ENCODE measurements around the gene S100A2.
"Not testable (repeated sequence)": the region's sequence is repeated elsewhere in the genome, so short reads cannot be mapped to it uniquely, and the experiment has no call there.

The S100A2 gene

DNA sequence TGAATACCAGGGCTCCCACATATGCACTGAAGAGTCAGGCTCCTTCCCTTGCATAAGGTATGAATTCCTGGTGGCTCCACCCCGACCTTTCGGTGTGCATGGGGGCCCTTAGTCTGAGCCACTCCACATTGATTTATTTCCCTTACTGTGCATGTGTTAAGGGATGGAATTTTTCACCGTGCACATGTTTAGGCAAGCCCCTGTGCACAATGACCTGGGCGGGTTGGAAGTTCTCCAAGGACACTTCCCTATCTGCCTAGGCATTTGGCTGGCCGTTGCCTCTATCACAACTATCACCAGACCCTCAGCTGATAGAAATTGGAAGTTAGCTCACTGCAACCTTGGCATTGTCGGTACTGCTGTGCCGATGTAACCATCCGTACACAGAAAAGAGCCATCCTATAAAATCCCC is 39.5 kb downstream of the S100A2 start:
- no peak for DNase-seq

DNA sequence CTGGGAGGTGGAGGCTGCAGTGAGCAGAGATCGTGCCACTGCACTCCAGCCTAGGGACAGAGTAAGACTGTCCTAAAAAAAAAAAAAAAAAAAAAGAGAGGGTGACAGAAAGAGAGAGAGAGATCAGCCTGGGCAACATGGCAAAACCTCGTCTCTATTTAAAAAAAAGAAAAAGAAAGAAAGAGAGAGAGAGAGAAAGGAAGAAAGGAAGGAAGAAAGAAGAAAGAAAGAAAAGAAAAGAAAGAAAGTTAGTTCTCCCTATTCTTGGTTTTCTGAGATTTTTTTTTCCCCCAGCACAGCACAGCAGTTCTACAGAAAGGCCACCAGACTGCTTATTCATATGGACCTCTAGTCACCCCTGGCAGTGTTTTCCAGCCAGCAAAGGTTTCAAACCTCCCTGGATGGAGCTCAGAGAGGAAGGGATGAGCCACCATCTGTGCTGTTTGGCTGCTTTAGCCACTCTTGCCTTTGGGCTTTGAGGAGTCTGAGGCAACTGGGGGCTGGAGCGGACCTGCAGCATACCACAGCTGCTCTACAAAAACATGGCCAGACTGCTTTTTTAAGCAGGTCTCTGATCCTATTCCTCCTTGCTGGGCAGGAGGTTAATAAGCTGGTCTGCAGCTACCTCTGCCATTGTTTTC is 40.4 kb downstream of the S100A2 start:
- DNase-seq = no peak

- not testable (repeated sequence) for DNase-seq
Measured at GRCh38 chr1:153522353-153523048, 43.1 kb downstream of the S100A2 start.

DNA sequence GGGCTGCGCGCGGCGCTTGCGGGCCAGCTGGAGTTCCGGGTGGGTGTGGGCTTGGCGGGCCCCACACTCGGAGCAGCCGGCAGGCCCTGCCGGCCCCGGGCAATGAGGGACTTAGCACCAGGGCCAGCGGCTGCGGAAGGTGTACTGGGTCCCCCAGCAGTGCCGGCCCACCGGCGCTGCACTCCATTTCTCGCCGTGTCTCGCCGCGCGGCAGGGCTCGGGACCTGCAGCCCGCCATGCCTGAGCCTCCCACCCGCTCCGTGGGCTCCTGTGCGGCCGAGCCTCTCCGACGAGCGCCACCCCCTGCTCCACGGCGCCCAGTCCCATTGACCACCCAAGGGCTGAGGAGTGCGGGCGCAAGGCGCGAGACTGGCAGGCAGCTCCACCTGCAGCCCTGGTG is 43.8 kb downstream of the S100A2 start:
- DNase-seq = not testable (repeated sequence)

- no peak for DNase-seq
Measured at GRCh38 chr1:153520818-153521476, 44.7 kb downstream of the S100A2 start.

DNA sequence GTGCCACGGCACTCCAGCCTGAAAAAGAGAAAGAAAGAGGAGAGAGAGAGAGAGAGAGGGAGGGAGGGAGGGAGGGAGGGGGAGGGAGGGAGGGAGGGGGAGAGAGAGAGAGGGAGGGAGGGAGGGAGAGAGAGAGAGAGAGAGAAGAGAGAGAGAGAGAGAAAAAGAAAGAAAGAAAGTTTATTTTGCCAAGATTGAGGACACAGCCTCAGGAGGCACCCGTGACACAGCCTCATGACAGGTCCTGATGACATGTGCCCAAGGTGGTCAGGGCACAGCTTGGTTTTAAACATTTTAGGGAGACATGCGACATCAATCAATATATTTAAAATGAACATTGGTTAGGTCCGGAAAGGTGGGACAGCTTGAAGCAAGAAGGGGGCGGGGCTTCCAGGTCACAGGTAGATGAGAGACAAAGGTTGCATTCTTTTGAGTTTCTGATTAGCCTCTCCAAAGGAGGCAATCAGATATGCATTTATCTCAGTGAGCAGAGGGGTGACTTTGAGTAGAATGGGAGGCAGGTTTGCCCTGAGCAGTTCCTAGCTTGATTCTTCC is 45.4 kb downstream of the S100A2 start:
- not testable (repeated sequence) for DNase-seq

DNA sequence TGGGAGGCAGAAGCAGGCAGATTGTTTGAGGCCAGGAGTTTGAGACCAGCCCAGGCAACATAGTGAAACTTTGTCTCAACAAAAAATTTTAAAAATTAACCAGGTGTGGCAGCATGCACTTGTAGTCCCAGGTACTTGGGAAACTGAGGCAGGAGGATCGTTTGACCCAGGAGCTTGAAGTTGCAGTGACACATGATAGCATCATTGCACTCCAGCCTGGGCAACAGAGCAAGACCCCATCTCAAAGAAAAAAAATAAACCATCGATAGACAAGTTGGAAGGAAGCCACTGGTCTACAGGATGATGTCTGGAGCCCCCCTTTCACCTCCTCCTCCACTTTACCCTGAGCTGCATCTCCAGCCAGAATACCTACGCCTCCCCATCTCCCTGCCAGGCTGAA is 46.4 kb downstream of the S100A2 start:
- no peak for DNase-seq

DNA sequence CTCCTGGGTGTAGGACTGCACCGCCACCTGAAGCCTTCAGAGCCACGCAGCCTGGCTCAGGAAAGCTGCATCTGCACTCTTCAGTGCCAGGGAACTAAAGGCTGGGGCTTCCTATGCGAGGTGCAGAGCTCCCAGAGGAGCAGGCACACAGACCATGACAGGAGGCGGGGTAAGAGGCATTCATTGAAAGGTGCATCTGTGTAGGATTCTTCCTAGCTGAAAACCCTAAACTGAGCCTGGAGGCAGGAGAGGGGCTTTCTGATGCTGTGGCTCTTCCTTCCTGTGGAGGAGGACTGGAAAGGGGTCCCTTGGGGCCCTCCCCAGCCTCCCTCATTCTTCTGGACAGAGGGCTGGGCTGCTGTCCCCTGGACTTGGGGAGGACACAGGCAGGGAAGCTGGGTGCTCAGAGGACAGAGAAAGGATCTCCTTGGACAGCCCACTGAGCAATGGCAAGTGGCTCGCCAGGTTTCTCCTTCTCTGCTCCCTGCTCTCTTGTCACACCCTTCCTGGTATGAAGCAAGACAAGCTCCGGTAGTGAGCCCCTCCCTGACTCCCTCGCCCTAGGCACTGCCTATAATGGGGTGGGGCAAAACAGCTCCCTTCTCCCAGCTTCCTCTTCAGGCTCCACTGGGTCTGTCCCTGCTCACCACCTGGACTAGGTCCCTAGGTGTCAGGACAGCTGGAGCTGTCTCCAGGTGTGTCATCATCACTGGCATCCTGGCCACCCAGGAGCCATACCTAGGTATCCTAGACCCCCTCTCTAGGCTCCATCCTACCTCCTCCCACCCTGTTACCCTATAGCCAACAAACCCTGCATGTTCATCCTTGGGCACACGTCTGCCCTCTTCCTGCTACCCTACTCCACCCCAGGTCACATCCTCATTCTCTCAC is 49.9 kb downstream of the S100A2 start:
- DNase-seq = no peak

DNA sequence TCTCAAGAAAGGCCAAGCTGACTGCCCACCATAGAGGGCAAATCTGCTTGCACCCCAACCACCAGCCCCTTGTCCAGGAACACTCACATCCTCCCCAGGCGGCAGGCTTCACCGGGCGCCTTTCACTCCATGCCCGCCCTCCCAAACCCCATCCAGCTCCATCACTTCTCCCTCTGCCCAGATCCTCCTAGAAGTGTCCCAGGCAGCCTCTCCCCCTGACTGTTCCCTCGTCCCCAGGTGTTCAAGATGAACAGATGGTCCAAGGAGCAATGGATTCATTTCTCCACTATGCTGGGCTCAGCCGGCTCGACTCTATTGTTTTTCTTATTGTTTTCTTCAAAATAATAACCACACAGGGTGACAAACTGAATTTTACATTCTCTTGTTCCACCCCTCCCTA is 52.0 kb downstream of the S100A2 start:
- no peak for DNase-seq

GRCh38 chr1:153513023-153513422 is 52.6 kb downstream of the S100A2 start:
- no peak for DNase-seq
